ENCODE data around the gene WARS2.

The WARS2 gene

GRCh38 chr1:118982266-118982665 is 158.2 kb downstream of the WARS2 start:
- no peaks in the 10 kb centered on the region for H3K9me3 ChIP-seq (replicated peaks; ENCODE audit: insufficient read depth, low read length)
- no peaks in the 10 kb centered on the region for H3K9me2 ChIP-seq (replicated peaks; ENCODE audit: insufficient read depth, low read length)
- no peak overlapping the region for H3K4me3 ChIP-seq (ENCODE audit: low read length)
- no peaks in the 10 kb centered on the region for H3K36me3 ChIP-seq (replicated peaks; ENCODE audit: insufficient read depth, low read length)
- no peaks in the 10 kb centered on the region for H3K27me3 ChIP-seq (replicated peaks; ENCODE audit: insufficient read depth, low read length)
- H3K9ac ChIP-seq (ENCODE audit: low read length) = no peak overlapping the region
- DNase-seq = no peak
- no peak for TF ChIP-seq CTCF (IDR thresholded peaks at IDR 0.05; ENCODE audit: low read length)
- TF ChIP-seq EZH2 (optimal IDR thresholded peaks at IDR 0.05; ENCODE audit: low read depth, low read length) = no peak
- no peak for TF ChIP-seq EZH2phosphoT487 (IDR thresholded peaks at IDR 0.05; ENCODE audit: low read length)
- H3K79me2 ChIP-seq (ENCODE audit: low read length) = no peaks in the 10 kb centered on the region
- H3F3A ChIP-seq (ENCODE audit: insufficient read depth, low read length) = no peaks in the 10 kb centered on the region
- H2AFZ ChIP-seq (ENCODE audit: low read length) = no peak overlapping the region
- H4K20me1 ChIP-seq (ENCODE audit: insufficient read depth, low read length) = no peaks in the 10 kb centered on the region
- no peak overlapping the region for H3K4me2 ChIP-seq (ENCODE audit: low read depth, low read length)
- H3K4me1 ChIP-seq (ENCODE audit: low read length) = no peaks in the 10 kb centered on the region
- H3K27ac ChIP-seq (ENCODE audit: low read length) = no peak overlapping the region

- DNase-seq = no peak
- H3K4me3 ChIP-seq (ENCODE audit: low read length) = no peak overlapping the region
- no peaks in the 10 kb centered on the region for H3K9me3 ChIP-seq (replicated peaks; ENCODE audit: insufficient read depth, low read length)
- no peaks in the 10 kb centered on the region for H3K9me2 ChIP-seq (replicated peaks; ENCODE audit: insufficient read depth, low read length)
- H3K79me2 ChIP-seq (ENCODE audit: low read length) = no peaks in the 10 kb centered on the region
- no peaks in the 10 kb centered on the region for H3K4me1 ChIP-seq (ENCODE audit: low read length)
- no peak overlapping the region for H2AFZ ChIP-seq (ENCODE audit: low read length)
- H3K36me3 ChIP-seq (replicated peaks; ENCODE audit: insufficient read depth, low read length) = no peaks in the 10 kb centered on the region
- TF ChIP-seq CTCF (IDR thresholded peaks at IDR 0.05; ENCODE audit: low read length) = no peak
- no peak for TF ChIP-seq EZH2phosphoT487 (IDR thresholded peaks at IDR 0.05; ENCODE audit: low read length)
- TF ChIP-seq EZH2 (optimal IDR thresholded peaks at IDR 0.05; ENCODE audit: low read depth, low read length) = no peak
- no peak overlapping the region for H3K9ac ChIP-seq (ENCODE audit: low read length)
- no peaks in the 10 kb centered on the region for H4K20me1 ChIP-seq (ENCODE audit: insufficient read depth, low read length)
- H3K4me2 ChIP-seq (ENCODE audit: low read depth, low read length) = no peak overlapping the region
- H3K27me3 ChIP-seq (replicated peaks; ENCODE audit: insufficient read depth, low read length) = no peaks in the 10 kb centered on the region
- no peak overlapping the region for H3K27ac ChIP-seq (ENCODE audit: low read length)
- H3F3A ChIP-seq (ENCODE audit: insufficient read depth, low read length) = no peaks in the 10 kb centered on the region
These were observed 159.0 kb downstream of the WARS2 start for GRCh38 chr1:118981436-118981835.
